Measurements from ENCODE around the gene WDR38.

GRCh38 chr9:124885551-124885950, 32.3 kb downstream of the WDR38 start:
- TF ChIP-seq CEBPB (IDR thresholded peaks at IDR 0.05; ENCODE audit: low read depth, low read length) (no peak), CTCF (conservative IDR thresholded peaks at IDR 0.05; ENCODE audit: low read depth, low read length) (no peak), POLR2A (IDR thresholded peaks at IDR 0.05; ENCODE audit: low read depth, low read length) (no peak), SMC3 (IDR thresholded peaks at IDR 0.05; ENCODE audit: low read depth, low read length) (no peak), MAFK (IDR thresholded peaks at IDR 0.05; ENCODE audit: low read depth, low read length) (no peak), NFE2L2 (IDR thresholded peaks at IDR 0.05; ENCODE audit: low read depth, low read length) (no peak), FOS (IDR thresholded peaks at IDR 0.05; ENCODE audit: low read depth, low read length) (no peak), RAD21 (IDR thresholded peaks at IDR 0.05; ENCODE audit: low read length) (no peak), RFX5 (IDR thresholded peaks at IDR 0.05; ENCODE audit: low read depth, low read length) (no peak), RCOR1 (IDR thresholded peaks at IDR 0.05; ENCODE audit: insufficient replicate concordance, low read length) (no peak), MXI1 (IDR thresholded peaks at IDR 0.05; ENCODE audit: borderline replicate concordance, low read depth, low read length) (no peak), BHLHE40 (IDR thresholded peaks at IDR 0.05; ENCODE audit: low read depth, low read length) (no peak), USF2 (IDR thresholded peaks at IDR 0.05; ENCODE audit: low read depth, low read length) (no peak)

Data from IMR-90 (cell line).